ENCODE results near the gene TMEM221.

Gene TMEM221

DNA sequence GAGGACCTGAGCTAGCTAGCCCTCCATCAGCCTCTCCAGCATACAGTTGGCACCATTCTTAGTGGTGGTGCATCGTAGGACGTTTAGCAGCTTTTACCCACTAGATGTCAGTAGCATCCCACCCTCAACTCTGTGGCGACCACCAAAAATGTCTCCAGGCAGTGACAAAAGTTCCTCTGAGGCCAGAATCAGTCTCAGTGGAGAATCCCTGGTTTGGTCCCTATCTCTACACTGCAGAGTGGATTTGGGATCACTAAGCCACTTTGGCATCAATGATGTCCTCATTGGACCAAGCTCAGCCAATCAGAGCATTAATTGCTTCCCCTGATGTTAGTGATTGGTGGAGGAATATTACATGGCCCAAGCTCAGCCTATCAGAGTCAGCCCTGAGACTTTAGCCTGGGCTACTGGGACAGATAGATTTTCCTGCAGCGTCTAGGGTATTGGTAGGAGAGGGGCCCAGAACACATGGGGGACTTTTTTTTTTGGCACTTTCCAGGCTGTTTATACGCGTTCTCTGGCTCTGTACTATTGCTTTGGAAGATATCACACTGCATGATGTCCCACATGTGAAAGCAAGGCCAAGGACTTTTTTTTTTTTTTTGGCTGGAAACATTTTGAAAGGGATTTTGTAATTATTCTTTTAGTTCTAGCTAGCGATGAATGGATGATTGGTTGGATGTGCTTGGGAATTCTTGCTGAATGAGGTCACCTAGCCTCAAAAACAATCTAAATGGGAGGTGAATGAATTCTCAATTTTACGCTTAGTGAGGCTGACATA is 7.0 kb downstream of the TMEM221 start:
- no peak for DNase-seq (ENCODE audit: low read depth in 2 of 2)

DNA sequence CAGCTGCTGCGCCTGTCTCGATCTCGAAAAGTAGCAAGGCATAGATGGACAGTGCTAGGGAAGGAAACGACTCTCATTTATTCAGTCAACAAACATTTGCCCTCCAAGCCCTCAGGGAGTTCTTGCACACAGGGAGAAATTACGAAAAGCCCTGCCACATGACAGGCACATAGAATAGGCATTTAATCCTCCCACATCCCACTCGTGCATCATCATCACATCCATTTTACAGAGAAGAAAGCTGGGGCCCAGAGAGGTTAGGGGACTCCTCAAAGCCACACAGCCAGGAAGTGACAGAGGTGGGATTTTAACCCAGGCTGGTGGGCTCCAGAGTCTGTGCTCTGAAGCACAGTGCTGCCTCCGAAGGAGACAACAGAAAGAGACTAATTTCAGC is 11.6 kb downstream of the TMEM221 start:
- DNase-seq (ENCODE audit: low read depth in 2 of 2) = no peak

DNA sequence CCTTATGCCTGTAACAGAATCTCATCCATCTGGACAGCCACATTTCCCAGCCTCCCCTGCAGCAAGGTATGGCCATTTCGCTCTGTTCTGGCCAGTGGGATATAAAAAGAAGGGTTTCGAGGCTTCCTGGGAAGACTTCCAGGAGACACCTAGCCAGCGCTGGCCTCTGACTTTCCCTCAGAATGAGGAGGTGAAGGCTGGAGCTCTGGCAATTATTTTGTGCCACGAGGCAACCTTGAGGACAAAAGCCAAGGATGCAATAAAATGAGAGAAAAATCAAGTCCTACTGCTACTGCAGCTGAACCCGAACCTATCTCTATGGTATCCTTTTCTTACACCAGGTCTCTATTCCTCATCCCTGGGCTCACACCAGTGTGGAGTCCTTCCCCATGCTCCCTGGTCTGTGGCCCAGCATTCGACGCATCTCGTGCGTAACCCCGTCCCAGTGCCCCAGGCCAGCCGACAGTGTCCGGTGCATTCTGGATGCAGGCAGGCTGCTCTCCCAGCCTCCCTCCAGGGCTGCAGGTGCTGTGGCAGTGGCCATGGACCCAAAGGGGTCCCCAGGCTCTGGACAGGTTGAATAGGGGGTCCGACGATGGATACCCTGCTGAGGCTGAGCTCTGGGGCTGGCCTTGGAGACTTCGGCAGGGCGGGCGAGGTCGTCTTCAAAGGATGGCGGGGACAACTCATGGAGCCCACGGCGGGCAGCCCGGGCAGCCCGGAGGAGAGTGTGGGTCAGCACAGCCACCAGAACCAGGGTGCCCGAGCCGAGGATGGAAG is 12.2 kb downstream of the TMEM221 start:
- no peak for DNase-seq (ENCODE audit: low read depth in 2 of 2)

DNA sequence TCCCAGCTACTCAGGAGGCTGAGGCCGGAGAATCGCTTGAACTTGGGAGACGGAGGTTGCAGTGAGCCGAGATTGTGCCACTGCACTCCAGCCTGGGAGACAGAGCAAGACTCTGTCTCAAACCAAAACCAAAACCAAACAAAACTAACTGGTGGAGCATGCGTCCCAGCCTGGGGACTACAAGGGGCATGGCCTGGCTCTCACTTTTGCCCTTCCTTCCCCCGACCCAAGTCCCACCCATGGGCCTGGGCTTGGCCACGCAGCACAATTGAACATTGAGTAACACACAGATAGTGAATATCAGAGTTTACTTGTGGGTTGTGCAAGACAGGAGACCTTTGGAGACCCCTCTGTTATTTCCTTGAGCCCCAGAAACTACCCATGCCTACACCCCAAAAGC is 13.2 kb downstream of the TMEM221 start:
- no peak for DNase-seq (ENCODE audit: low read depth in 2 of 2)

DNA sequence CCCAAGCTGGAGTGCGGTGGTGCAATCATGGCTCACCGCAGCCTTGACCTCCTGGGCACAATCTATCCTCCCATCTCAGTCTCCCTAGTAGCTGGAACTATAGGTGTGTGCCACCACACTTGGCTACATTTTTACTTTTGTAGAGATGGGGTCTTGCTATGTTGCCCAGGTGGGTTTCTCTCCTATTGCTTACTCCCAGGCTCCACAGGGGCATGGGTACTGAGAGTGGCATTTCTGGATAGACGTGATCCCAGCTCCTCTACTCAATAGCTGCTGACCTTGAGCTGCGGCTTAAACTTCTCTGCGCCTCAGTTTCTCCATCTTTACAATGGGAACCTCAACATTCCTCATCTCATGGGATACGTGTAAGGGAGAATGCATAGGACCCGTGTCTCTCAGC is 17.1 kb downstream of the TMEM221 start:
- no peak for DNase-seq (ENCODE audit: low read depth in 2 of 2)

DNA sequence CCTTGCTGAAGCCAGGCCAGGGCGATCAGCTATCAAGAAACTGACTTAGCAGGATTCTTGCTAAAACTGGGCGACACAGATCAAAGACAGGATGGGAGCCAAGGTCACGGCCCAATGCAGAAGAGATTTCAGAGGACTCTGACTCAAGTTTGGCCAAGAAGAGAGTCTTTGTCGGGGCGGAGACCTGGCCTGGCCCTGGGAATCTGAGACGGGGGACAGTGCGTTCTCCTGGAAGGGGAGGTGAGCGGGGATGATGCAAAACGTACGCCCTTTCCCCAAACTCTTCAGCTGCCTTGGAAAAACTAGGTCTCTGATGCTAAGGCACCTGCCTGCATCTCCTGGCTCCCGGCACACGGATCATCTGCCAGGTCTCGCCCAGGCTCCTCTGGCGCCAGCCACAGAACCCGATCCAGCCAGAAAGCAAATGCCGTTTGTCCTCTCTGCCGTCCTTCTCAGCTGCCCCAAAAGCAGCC is 18.8 kb downstream of the TMEM221 start:
- DNase-seq (ENCODE audit: low read depth in 2 of 2) = no peak

DNA sequence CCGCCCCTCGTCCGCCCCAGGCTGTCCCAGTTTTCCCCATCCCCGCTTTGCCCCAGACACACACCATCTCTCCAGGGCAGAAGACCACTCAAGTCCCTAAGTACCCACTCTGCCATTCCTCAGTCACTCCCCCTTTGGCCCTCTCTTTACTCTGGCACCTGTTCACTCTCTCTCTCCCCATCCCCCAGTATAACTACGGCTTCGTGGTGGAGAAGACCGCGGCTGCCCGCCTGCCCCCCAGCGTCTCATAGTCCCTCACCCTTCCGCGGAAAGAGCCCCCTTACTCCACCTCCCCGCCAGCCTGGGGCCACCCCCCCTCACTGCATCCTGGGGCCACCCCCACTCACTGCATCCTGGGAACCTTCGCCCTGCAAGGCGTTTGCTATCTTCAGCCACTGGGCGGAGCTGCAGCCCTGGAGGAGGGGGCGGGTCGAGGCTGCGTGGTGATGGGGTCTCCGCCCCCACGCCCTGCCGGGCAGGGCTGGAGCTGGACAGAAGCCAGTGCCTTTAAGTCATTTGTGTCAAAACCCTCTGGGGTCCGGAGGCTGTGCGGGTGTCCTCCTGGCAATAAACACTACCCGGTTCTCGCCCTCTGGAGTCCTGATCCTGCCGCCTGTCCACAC is 23.6 kb downstream of the TMEM221 start:
- no peak for DNase-seq (ENCODE audit: low read depth in 2 of 2)

DNA sequence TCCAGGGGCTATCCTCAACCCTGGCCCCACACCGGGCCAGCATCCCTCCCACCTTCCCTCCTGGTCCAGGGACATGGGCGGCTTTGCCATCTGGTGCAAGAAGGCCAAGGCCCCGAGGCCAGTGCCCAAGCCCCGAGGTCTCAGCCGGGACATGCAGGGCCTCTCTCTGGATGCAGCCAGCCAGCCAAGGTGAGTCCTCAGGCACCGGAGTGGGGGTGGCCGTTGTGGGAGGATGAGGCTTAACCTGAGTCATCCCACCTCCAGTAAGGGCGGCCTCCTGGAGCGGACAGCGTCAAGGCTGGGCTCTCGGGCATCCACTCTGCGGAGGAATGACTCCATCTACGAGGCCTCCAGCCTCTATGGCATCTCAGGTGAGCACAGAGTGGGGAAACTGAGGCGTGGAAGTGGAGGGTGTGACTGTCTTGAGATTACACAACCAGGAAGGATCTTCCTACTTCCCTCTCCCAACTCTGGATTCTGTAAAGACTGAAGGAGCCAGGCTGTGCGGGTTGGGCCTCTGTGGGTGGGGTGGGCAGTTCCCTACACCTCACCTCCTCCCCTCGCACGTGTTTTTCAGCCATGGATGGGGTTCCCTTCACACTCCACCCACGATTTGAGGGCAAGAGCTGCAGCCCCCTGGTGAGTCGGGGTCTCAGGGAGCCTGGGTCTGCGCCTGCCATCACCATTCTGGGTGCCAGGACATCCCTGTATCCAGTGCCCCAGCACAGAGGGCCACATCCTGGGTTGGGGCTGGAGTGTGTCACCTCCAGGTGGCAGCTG is 24.8 kb downstream of the TMEM221 start:
- DNase-seq (ENCODE audit: low read depth in 2 of 2) = no peak

DNA sequence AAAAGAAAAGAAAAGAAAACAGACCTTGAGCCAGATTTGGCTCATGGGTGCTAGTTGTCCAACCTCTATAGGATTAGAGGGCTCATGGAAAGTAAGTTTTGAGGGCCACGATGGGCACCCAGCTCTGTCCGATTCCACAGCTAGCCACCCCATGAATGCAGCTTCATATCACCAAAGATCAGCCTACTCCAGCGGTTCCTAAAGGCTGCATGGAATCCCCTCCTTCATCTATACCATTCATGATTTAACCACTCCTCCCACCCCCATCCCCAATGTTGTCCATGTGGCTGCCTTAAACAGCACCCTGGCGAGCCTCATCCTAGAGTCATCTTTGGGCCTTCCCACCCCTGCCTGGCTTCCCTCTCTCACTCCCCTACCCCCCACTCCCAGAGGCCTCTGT is 26.5 kb downstream of the TMEM221 start:
- no peak for DNase-seq (ENCODE audit: low read depth in 2 of 2)

DNA sequence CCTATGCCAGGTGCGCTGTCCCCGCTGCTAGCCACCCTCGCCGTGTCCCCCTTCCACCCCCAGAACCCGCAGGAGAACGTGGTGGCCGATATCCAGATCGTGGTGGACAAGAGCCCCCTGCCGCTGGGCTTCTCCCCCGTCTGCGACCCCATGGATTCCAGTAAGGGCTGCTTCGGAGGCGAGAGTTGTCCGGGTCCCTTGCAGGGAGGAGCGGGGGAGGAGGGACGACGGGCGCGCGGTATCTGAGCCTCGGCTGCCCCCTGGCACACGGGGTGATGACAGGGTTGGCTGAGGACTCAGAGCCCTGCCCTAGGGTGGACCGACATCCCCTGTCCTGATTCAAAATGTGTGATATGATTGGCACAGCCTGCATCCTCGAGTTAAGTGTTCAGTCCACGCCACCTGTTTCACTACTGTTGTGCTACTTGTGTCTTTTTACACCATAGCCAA is 28.0 kb downstream of the TMEM221 start:
- no peak for DNase-seq (ENCODE audit: low read depth in 2 of 2)

DNA sequence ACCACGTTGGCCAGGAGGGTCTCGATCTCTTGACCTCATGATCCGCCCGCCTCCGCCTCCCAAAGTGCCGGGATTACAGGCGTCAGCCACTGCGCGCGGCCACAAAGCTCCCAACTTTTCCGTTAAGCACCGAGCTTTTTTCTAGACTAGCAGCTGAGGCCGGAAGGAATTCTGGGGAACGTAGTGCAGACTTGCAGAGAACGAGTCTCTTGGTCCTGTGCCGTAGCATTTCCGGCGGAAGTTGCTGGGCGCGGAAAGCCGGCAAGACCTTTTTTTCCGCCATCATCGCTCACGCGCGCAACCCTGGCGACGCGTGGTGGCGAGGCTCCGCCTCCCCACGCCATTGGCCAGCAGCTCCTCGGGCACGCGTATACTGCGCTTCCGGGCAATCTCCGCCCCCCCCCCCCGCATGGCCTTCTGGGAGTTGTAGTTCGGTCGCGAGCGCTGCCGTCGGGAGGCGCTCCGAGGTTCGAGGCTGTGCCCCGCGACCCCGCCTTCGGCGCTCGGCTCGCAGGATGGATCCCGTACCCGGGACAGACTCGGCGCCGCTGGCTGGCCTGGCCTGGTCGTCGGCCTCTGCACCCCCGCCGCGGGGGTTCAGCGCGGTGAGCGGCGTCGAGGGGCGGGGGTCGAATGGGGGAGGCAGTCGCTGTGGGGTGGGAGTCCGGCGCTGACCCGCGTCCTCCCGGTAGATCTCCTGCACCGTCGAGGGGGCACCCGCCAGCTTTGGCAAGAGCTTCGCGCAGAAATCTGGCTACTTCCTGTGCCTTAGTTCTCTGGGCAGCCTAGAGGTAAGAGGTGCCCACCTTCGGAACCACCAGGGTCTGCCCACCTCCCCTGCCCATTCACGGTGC is 28.6 kb downstream of the TMEM221 start, which contains the start of gene MVB12A:
Gene MVB12A (plus strand): TSS at position 427 of the 854 bp plus-strand sequence. CDS start 89 bp downstream, at position 516.
- DNase-seq (ENCODE audit: low read depth in 2 of 2) = peak; percentile 88 to 90

DNA sequence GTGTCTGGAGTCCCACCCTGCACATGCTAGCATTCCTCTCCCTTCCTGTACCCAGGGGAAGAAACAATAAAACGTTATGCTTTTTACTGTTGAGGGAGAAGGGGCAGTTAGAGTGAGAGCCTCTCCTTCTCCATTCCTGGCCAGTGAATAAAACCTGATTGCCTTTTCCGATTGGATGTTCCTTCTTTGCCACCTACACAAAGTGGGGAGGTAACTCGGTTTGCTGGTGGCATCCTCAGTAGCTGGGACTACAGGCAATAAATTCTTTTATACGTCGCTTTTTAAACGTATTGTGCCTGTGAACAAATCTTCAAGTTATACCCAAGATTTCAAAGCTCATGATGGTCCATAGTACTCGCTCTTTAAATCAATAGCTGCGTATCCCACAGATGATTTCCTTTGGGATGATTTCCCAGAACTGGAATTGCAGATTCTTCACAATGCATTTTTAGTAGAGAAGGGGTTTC is 29.3 kb downstream of the TMEM221 start:
- DNase-seq (ENCODE audit: low read depth in 2 of 2) = no peak

DNA sequence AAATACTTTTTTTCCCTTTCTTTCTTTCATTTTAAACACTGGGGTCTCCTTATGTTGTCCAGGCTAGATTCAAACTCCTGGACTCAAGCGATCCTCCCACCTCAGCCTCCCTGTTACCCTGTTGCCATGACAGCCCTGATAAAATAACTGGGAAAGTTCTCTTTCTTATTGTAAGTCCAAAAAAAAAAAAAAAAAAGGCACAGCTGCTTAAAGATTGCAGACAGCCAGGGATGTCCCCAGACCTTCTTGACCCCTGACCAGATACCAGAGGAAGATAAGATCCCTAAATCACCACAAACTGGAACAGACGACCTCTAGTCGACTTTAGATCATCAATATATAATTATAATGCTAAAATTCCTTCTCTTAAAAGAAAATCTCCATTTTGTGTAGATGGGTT is 29.8 kb downstream of the TMEM221 start:
- no peak for DNase-seq (ENCODE audit: low read depth in 2 of 2)

DNA sequence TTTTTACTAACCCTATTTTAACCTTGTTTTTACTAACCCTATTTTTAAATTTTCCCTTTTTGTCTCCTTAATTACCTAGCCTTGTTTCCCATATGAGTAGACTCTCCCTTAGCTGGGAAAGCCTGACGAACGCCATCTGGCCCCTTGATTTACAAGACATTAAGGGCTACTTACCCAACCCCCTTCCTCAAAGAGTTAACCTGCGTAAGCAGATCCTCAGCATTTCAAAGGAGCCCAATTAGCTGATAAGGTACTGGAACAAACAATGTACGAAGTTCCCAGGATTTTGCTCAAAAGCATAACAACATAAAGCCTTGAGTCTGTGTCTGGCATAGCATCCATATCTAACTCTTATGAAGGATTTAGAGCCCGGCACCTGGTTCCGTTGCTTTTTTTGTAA is 33.3 kb downstream of the TMEM221 start:
- no peak for DNase-seq (ENCODE audit: low read depth in 2 of 2)

DNA sequence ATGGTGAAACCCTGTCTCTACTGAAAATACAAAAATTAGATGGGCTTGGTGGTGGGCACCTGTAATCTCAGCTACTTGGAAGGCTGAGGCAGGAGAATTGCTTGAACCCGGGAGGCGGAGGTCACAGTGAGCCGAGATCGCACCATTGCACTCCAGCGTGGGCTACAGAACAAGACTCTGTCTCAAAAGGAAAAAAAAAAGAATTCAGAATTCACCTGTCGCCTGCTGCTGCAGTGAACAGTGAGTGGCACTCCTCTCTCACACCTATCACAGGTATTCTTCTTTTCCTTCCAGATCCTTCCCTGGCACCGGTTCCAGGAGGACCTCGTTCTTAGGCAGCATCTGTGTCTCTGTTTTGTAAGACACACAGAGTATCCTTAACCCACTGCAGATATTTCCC is 34.4 kb downstream of the TMEM221 start:
- no peak for DNase-seq (ENCODE audit: low read depth in 2 of 2)

DNA sequence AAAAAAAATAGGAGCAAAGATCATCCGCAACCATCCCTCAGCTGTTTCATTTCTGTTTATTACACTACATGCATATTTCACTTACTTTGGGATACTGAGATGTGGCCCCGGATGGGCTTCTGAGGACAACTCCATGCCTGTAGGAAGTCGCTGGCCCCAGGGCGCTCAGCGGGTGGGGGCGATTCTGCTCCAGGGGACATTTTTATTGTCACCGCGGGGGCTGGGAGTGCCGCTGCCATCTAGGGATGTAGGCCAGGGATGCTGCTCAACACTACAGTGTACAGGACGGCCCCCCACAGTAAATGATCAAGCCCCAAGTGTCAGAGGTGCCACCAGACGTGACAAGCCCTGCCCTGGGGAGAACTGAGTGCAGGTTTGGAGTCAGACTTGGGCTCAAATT is 36.7 kb downstream of the TMEM221 start:
- no peak for DNase-seq (ENCODE audit: low read depth in 2 of 2)

DNA sequence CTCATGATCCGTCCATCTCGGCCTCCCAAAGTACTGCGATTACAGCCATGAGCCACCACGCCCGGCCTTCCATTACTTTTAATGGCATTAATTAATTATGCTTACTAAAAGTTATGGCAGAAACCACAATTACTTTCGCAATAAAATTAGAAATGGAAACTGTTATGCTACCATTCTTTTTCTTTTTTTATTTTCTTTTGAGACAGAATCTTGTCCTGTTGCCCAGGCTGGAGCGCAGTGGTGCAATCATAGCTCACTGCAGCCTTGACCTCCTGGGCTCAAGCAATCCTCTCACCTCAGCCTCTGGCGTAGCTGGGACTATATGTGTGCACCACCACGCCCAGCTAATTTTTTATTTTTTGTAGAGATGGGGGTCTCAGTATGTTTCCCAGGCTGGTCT is 38.5 kb downstream of the TMEM221 start:
- no peak for DNase-seq (ENCODE audit: low read depth in 2 of 2)

DNA sequence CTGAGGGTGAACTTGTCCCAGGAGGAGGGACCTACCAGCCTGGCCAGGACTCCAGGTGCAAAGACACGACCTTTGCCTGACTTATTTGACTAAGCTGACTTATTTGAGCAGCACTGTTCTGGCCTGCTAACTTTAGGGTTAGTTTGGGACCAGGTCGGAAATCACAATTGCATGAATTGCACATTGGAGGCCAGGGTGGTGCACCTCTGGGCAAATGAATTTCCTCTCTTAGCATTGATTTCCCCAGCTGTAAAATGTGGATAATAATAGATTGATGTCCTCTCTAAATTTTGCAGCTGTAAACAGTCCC is 41.6 kb downstream of the TMEM221 start:
- DNase-seq (ENCODE audit: low read depth in 2 of 2) = no peak

DNA sequence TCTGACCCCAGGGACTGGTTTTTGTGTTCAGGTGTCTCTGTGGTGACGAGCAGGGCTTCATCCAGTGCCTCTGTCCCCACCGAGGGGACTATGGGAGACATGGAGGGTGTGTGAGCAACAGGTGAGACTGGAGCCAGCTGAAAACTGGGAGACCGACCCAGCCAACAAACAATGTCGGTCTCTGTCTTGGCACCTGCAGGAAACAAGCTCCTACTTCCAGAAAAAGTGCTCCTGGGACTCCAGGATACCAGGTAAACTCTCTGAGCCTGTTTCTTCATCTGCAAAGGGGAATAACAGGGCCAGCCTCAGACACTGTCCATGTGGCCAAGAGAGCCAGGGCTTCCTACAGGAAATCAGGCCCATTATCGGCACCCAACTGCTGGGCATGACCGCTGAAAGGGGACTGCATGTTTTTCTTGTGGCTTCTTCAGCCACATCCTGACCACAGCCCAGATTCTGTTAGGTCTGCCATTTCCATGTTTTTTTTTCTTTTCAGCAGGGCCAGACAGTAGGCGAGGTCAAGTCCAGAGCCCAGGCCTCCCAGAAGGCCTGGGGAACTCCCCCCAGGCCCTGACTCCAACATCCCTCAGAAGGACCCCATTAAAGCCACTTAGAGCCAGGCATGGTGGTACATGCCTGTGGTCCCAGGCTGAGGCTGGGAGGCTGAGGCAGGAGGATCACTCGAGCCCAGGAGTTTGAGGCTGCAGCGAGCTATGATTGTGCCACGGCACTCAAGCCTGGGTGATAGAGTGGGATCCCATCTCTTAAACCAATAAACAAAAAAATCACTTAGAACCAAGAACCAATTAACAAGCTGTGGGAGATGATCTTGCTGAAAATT is 42.2 kb downstream of the TMEM221 start:
- no peak for DNase-seq (ENCODE audit: low read depth in 2 of 2)
